RCC 7860 (cell line): ENCODE measurements around the gene STX2.
"Not testable (repeated sequence)": the region's sequence is repeated elsewhere in the genome, so short reads cannot be mapped to it uniquely, and the experiment has no call there.

ENCODE experiments used
- DNase-seq: peaks from one replicate; pipeline ENCODE4 v3.0.0-alpha.2; 2015; ENCODE audit warnings: low spot score
- FAIRE-seq: peaks from 2 replicates; lab custom pipeline; 2012; peaks lifted over from hg19 to GRCh38; lab: Jason Lieb, UNC

STX2 gene

GRCh38 chr12:130770413-130771028 lies 68.5 kb downstream of the STX2 start:
- no peak for DNase-seq
- no peak for FAIRE-seq

DNA sequence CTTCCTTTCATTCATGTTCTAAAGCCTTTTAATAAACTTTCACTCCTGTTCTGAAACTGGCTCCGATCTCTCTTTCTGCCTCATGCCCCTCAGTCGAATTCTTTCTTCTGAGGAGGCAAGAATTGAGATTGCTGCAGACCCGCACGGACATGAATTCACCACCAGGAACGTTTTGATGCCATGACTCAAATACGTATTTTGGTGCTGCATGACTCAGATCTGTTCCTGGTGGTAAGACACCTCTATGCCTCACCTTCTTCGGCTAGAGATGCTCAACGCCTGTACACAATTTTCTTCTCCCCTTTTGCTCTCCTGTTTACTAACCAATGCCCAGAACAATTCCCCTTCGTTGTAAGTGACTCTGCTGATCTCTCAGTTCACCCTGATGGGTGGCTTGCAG lies 70.9 kb downstream of the STX2 start:
- no peak for FAIRE-seq
- no peak for DNase-seq

- DNase-seq: no peak
- no peak for FAIRE-seq
These were observed 72.6 kb downstream of the STX2 start for GRCh38 chr12:130766470-130766869.

DNA sequence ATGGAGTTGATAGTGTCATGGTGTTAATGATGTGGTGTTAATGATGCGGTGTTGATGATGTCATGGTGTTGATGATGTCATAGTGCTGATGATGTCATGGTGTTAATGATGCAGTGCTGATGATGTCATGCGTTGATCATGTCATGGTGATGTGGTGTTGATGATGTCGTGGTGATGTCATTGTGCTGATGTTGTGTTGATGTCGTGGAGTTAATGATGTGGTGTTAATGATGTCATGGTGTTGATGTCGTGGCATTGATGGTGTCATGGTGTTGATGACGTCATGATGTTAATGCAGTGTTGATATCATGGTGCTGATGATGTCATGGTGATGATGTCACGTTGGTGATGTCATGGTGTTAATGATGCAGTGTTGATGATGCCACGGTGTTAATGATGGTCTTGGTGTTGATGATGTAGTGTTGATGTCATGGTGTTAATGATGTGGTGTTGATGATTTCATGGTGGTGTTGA lies 73.8 kb downstream of the STX2 start:
- no peak for DNase-seq
- FAIRE-seq: no peak

- DNase-seq: no peak
- FAIRE-seq: no peak
These were observed 74.4 kb downstream of the STX2 start for GRCh38 chr12:130764475-130765185.

GRCh38 chr12:130764073-130764472 lies 75.0 kb downstream of the STX2 start:
- FAIRE-seq (no peak), DNase-seq (no peak)

DNA sequence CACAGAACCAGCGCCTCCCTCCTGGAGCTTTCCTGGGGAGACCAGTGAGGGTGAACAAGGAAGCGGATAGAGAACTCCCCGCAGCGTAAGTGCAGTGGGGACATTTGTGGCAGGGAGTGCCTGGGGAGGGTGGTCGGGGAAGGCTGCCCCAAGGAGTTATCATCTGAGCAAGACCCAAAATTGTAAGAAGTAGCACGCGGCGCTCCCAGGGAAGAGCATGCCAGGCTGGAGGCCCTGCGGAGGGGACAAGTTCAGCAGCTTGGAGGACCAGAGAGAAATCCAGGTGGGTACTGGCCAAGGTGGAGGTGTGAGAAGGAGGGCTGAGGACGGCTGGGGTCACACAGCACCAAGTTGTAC lies 76.8 kb downstream of the STX2 start:
- DNase-seq (no peak), FAIRE-seq (no peak)

DNA sequence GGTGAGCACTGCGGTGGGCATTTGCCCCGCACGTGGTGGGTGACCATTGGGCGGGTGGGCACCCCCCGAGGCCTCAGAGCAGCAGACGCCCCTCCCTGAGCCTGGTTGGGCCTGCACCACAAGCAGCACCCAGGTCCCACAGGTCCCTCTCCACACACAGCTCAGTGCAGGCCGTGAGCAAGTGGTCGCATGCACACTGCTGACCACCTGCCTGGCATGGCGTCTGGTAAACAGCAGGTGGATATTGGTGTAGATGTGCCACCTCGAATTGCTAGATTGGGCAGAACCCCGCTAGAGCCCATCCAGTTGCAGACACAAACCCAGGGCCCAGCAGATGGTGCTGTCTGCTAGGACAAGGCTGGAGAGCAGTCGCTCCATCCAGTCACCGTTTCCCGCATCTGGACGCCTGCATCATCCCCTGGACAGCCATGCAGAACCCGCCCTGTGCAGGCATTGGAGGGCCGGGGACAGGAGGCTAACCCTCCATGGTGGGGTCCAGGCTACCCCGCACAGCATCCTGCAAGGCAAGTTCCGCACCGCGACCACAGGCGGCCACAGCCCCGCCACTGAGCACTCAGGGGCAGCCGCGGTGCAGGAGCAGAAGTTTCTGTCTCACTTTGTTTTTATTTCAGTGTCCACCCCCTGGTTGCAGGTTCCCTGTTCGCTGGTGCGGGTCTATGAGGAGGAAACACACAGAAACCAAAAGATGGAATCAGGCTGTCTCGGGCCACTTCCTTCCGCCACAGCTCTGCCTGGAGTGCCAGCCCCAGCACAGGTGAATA lies 77.3 kb downstream of the STX2 start:
- DNase-seq (no peak), FAIRE-seq (no peak)

DNA sequence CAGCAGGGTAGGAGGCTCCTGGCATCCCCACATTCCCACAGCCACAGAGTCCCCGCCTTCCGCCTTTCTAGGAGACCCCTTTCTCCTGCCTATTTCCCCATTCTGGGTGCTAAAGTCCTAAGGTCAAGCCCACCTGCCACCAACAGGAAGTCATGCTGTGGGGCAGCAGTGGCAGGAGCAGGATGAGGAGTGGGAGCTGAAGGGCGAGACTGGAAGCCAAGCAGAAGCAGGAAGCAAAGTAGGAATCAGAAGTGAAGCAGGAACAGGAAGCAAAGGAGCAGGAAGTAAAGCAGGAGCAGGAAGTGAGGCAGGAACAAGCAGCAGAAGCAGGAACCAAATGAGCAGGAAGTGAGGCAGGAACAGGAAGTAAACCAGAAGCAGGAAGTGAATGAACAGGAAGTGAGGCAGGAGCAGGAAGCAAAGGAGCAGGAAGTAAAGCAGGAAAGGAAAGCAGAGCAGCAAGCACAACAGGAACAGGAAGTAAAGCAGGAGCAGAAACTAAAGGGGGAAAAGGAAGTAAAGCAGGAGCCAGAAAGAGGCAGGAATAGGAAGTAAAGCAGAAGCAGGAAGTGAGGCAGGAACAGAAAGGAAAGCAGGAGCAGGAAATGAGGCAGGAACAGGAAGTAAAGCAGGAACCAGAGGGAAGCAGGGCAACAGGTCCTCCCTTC lies 84.7 kb downstream of the STX2 start:
- DNase-seq (no peak), FAIRE-seq (no peak)

GRCh38 chr12:130752692-130753230 lies 86.3 kb downstream of the STX2 start:
- no peak for DNase-seq
- no peak for FAIRE-seq

- FAIRE-seq, DNase-seq: not testable (repeated sequence)
These were observed 87.0 kb downstream of the STX2 start for GRCh38 chr12:130752037-130752436.

GRCh38 chr12:130748786-130749185 lies 90.3 kb downstream of the STX2 start:
- no peak for DNase-seq
- FAIRE-seq: no peak

DNA sequence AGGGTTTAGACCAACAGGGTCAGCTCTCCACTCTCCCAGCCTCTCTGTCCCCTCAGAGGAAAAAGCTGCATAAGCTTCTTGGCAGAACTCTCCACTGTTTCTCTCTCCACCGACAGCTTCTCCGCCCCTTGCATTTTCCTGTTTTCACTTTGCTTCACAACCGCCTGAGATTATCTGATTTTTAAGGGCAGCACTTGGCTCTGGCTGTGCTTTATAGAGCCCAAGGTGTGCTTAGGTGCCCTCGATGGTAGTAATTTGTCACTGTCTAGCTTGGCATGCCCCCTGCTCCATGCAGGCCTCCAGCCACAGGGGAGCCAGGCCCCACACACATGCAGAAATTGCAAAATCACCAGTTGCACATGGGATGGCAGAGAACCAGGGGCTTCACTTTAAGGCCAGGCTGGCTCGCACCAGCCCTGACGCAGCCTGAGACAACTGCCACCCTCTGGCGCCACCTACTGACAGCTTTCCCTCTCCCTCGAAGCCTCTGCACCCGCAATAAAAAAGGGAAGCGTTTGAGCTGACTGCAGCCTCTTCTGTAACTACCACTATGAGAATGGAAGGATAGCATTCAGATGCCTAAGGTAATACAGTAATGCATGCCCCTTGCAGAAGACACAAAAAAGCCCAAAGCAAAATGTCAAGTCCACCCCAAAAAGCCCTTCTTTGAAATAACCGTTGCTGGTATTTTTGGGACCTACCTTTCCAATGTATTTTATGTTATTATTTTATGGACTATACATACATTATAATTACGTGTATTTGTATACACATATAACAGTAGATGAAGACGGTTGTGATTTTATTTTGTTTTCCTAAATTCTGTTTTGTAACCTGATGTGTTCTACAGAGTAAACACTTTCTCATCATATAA lies 90.9 kb downstream of the STX2 start:
- no peak for FAIRE-seq
- no peak for DNase-seq

DNA sequence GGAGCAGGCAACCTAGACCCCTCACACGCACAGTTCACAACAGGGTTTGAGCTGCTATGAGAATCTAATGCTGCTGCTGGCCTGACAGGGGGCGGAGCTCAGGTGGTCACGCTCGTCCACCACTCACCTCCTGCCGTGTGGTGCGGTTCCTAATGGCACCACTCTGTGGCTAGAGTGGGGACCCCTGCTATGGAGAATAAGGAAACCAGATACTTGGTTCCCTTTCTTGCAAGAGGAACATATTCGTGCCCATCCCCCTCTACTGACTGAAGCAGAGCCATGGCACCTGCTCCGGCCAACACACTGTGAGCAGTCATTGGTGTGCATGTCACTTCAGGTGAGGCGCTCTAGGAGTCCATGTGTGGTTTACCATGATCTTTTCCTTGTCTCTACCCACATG lies 92.5 kb downstream of the STX2 start:
- no peak for DNase-seq
- no peak for FAIRE-seq

DNA sequence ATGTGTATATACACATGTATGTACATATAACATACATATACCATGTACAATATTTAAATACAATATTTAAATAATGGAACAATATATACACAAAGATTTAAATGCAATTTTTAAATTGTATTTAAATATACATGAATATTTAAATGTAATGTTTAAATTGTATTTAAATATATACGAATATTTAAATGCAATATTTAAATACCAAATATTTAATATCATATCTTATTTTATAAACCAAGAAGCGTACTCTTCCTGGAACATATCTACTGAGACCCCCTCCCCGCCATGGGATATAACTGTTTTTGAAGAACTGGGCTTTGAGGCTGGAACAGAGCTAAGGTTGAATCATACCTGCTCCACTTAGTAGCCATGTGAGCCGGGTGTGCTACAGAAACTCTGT lies 93.1 kb downstream of the STX2 start:
- FAIRE-seq: peak; percentile 50
- no peak for DNase-seq

DNA sequence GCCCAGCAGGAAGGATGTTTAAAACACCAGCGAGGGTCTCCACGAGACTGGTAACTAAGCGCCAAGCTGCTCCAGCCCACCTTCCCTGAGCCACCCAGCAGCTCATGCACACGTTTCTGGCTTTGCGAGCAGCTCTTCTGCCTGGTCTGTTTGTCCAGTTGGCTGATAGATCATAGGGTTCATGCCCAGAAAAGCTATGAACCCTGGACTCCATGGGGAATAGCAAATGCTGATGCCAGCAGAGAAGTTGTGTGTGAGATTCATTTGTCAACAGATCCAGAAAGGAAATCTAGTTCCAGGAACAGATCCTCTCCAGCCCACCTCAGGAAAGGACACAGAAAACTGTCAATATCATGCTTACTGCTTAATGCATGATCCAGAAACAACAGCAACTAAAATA lies 94.8 kb downstream of the STX2 start:
- DNase-seq (no peak), FAIRE-seq (no peak)

DNA sequence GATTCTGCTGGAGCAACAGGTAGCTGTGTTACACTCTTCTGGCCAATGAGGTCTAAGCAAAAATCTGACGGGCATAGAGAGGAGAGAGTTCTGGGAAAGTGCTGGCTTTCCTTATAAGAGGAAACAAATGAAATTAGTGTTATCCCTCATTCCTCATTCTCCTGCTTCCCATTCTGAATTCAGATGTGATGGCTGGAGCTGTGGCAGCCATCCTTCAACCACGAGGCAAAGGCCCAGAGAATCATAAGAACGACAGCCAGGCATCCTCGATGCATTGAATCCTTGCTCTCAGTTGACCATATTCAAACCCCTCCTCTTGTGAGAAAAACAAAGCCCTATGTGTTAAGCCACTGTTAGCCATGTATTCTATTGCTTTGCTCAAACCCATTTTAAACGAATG lies 95.4 kb downstream of the STX2 start:
- no peak for DNase-seq
- FAIRE-seq: no peak

GRCh38 chr12:130743176-130743575 lies 95.9 kb downstream of the STX2 start:
- no peak for DNase-seq
- FAIRE-seq: no peak

DNA sequence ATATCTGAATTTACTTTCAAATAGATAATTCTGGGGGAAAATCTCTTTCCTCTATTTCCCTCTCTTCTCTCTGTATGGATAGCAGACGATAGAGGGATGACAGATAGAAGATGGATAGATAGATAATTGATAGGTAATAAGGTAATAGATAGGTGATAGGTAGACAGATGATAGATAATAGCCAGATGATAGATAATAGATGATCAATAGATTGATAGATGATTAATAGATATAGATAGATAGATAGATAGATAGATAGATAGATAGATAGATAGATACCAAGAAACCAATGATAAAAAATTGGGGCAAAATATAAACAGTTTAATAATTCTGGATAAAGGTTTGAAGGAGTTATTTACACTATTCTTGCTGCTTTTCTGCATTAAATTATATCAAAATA lies 96.3 kb downstream of the STX2 start:
- no peak for FAIRE-seq

GRCh38 chr12:130742112-130742511 lies 96.9 kb downstream of the STX2 start:
- FAIRE-seq: no peak

More for the DNA sequence above, 96.3 kb downstream of the STX2 start:
- no peak for DNase-seq

More at GRCh38 chr12:130742112-130742511, 96.9 kb downstream of the STX2 start:
- DNase-seq: no peak
